Body of pancreas (tissue), 4 donors: ENCODE measurements around the gene STK32B. TPM values are rescaled to one million over a fixed set of nuclear protein-coding genes. Genes with fewer than 3 reads are reported as not detected.
A peak's percentile ranks its signal among the peaks of the same experiment; 100 is the strongest.

Experiments used
- ATAC-seq: fragments of 150-250 bp; one replicate; pipeline ENCODE4 v1.9.1; 2016
- DNase-seq, 4 donors: peaks; one replicate each; pipeline ENCODE4 v3.0.0-alpha.2; 2019
- H3K27ac ChIP-seq, 4 donors: fragments of 200-600 bp; sonication (generic); 1 replicate in 3 of 4; 2 replicates in 1 of 4; pipeline versions ENCODE4 v1.5.1 to v1.6.1; 2016 to 2019; ENCODE audit warnings: mild to moderate bottlenecking in 1 of 4, mixed read lengths in 1 of 4, moderate library complexity in 1 of 4
- H3K27me3 ChIP-seq, 2 donors: fragments of 200-600 bp; sonication (generic); one replicate each; pipeline ENCODE4 v1.6.0; 2016; ENCODE audit warnings: mild to moderate bottlenecking in 1 of 2
- H3K36me3 ChIP-seq, 2 donors: fragments of 200-600 bp; sonication (generic); replicated peaks in 1 of 2; 2 replicates each; pipeline ENCODE4 v1.5.1; 2016; ENCODE audit warnings: low read depth in 2 of 2; ENCODE audit not compliant: insufficient read depth in 1 of 2
- H3K4me1 ChIP-seq: fragments of 200-600 bp; sonication (generic); one replicate; pipeline ENCODE4 v1.6.0; 2016
- H3K4me3 ChIP-seq, 2 donors: fragments of 200-600 bp; sonication (generic); 1 replicate in 1 of 2; 2 replicates in 1 of 2; pipeline ENCODE4 v1.5.1; 2016 to 2019
- H3K9me3 ChIP-seq, 3 donors: fragments of 200-600 bp; sonication (generic); 1 replicate in 2 of 3; 2 replicates in 1 of 3; pipeline ENCODE4 v1.5.1; 2016
- CTCF ChIP-seq, 7 experiments: fragments of 450-650 bp in 4 of 7; fragments of 200-600 bp in 3 of 7; sonication (generic) in 3 of 7; IDR thresholded peaks; one replicate each; pipeline ENCODE4 v1.5.1; 2016 to 2019; ENCODE audit warnings: antibody characterized with exemption in 7 of 7
- POLR2A ChIP-seq, 3 donors: fragments of 450-650 bp; IDR thresholded peaks; one replicate each; pipeline ENCODE4 v1.6.1; 2016; ENCODE audit warnings: antibody characterized with exemption in 3 of 3, mild to moderate bottlenecking in 2 of 3
- WGBS, 2 donors: methylation state at CpG; one replicate each; pipeline ENCODE4 v1.1.5; 2017; 5-methylcytosine and 5-hydroxymethylcytosine counted together
- intact Hi-C: fragments of 100-400 bp; cut with DNase I; formaldehyde crosslinking; loops from one replicate; pipeline ENCODE4 v1.15.1; 2023
- total RNA-seq, 2 donors: library from RNA; depleted of rRNA; stranded (reverse); fragments of >200 nt; gene quantifications; one replicate each; pipeline ENCODE4 v1.1.0, GENCODE V29; 2016

Gene STK32B
- total RNA-seq, 2 donors from 2014 or later: 1.3 to 4.9 TPM

- TF ChIP-seq CTCF (IDR thresholded peaks at IDR 0.05) (no peak), POLR2A (IDR thresholded peaks at IDR 0.05) (no peak)
- intact Hi-C loops: no loop called here
- Histone ChIP-seq H3K9me3 (no peaks in the 10 kb centered on the region), H3K27ac (no peak overlapping the region), H3K27me3 (no peaks in the 10 kb centered on the region), H3K4me3 (no peak overlapping the region), H3K4me1 (no peaks in the 10 kb centered on the region), H3K36me3 (no peaks in the 10 kb centered on the region)
- DNase-seq (no peak), ATAC-seq (no peak)
- 50 to 56% methylated on average over 3 to 4 of the region's 4 CpGs for WGBS, 2 donors
These were observed 347.8 kb downstream of the STK32B start for GRCh38 chr4:5399124-5399523.

GRCh38 chr4:5399790-5400421 lies 348.6 kb downstream of the STK32B start:
- Histone ChIP-seq H3K27me3 (no peaks in the 10 kb centered on the region), H3K36me3 (no peaks in the 10 kb centered on the region), H3K27ac (no peak overlapping the region), H3K4me1 (no peaks in the 10 kb centered on the region), H3K4me3 (no peak overlapping the region), H3K9me3 (no peaks in the 10 kb centered on the region)
- WGBS, 2 donors: 48 to 49% methylated on average over 8 of the region's 8 CpGs
- intact Hi-C loops: no loop called here
- no peak for ATAC-seq
- peak in 2 of 4 donors; percentile 12 to 14 for DNase-seq
- peak; percentile 41 to 58 (median 48) for TF ChIP-seq CTCF (IDR thresholded peaks at IDR 0.05)
- TF ChIP-seq POLR2A (IDR thresholded peaks at IDR 0.05): no peak

- Histone ChIP-seq H3K27ac (no peak overlapping the region), H3K27me3 (no peaks in the 10 kb centered on the region), H3K4me1 (no peaks in the 10 kb centered on the region), H3K36me3 (no peaks in the 10 kb centered on the region), H3K4me3 (no peak overlapping the region), H3K9me3 (peaks cover 0 to 9% (median 0%) of the 10 kb centered on the region in 3 donors)
- no peak for ATAC-seq
- 79 to 82% methylated on average over 7 of the region's 7 CpGs for WGBS, 2 donors
- DNase-seq: no peak
- intact Hi-C loops: no loop called here
- no peak for TF ChIP-seq CTCF (IDR thresholded peaks at IDR 0.05)
- TF ChIP-seq POLR2A (IDR thresholded peaks at IDR 0.05): no peak
These were observed 352.6 kb downstream of the STK32B start for GRCh38 chr4:5403746-5404497.

- Histone ChIP-seq H3K4me3 (no peak overlapping the region), H3K4me1 (no peaks in the 10 kb centered on the region), H3K9me3 (peaks cover 0 to 9% (median 0%) of the 10 kb centered on the region in 3 donors), H3K27ac (no peak overlapping the region), H3K36me3 (no peaks in the 10 kb centered on the region), H3K27me3 (no peaks in the 10 kb centered on the region)
- ATAC-seq (no peak), DNase-seq (no peak)
- 48 to 62% methylated on average over 2 of the region's 2 CpGs for WGBS, 2 donors
- no peak for TF ChIP-seq CTCF (IDR thresholded peaks at IDR 0.05)
- no peak for TF ChIP-seq POLR2A (IDR thresholded peaks at IDR 0.05)
- intact Hi-C loops: no loop called here
These were observed 358.0 kb downstream of the STK32B start for GRCh38 chr4:5409237-5409636.
